ENCODE measurements around the gene GGTLC1. TPM values are rescaled to one million over a fixed set of nuclear protein-coding genes. Genes with fewer than 3 reads are reported as not detected.
A peak's percentile ranks its signal among the peaks of the same experiment; 100 is the strongest.

Gene GGTLC1
- total and polyA plus RNA-seq, 2 donors from 2014 or later = not detected

DNA sequence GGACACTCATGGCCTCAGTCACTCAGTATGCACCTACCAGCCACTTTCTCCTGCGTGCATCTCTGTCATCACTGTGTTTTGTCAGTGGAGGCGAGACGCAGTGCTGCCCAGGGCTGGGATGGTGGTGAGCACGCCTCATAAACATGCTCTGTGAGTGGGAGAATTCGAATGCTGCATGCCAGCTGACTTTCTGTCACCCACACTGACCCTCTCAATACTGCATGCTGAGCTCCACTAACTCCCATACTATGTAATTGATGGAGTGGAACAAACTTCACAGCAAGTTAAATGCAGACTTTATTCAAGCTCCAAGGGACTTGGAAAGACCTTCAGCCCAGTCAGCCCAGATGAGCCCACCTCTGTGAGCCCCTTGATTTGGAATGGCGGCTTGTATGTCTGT lies 22.7 kb upstream of the GGTLC1 start:
- H3K36me3 ChIP-seq (ENCODE audit: control insufficient read depth in 2 of 3, insufficient read depth in 3 of 3, low read length in 3 of 3) = no peaks in the 10 kb centered on the region
- no peaks in the 10 kb centered on the region for H3K9me3 ChIP-seq (ENCODE audit: control insufficient read depth in 2 of 3, insufficient read depth in 1 of 3, low read length in 3 of 3)
- no peak overlapping the region for H3K4me3 ChIP-seq (ENCODE audit: low read length in 3 of 3)
- H3K9ac ChIP-seq (ENCODE audit: low read length in 3 of 3) = no peak overlapping the region
- no peak overlapping the region for H3K27ac ChIP-seq (ENCODE audit: low read depth in 2 of 2, low read length in 2 of 2)
- intact Hi-C loops (cut with DNase I) = no loop called here
- FAIRE-seq (no peak), DNase-seq (peak in 4 of 5 donors; percentile 60 to 91 (median 79))
- TF ChIP-seq, protein P1, sequence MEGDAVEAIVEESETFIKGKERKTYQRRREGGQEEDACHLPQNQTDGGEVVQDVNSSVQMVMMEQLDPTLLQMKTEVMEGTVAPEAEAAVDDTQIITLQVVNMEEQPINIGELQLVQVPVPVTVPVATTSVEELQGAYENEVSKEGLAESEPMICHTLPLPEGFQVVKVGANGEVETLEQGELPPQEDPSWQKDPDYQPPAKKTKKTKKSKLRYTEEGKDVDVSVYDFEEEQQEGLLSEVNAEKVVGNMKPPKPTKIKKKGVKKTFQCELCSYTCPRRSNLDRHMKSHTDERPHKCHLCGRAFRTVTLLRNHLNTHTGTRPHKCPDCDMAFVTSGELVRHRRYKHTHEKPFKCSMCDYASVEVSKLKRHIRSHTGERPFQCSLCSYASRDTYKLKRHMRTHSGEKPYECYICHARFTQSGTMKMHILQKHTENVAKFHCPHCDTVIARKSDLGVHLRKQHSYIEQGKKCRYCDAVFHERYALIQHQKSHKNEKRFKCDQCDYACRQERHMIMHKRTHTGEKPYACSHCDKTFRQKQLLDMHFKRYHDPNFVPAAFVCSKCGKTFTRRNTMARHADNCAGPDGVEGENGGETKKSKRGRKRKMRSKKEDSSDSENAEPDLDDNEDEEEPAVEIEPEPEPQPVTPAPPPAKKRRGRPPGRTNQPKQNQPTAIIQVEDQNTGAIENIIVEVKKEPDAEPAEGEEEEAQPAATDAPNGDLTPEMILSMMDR (IDR thresholded peaks at IDR 0.05; ENCODE audit: borderline replicate concordance, extremely low read depth, insufficient read depth) = no peak
- H3K27me3 ChIP-seq (ENCODE audit: control insufficient read depth, insufficient read depth, low read length) = no peaks in the 10 kb centered on the region
- no peaks in the 10 kb centered on the region for H3K4me1 ChIP-seq (ENCODE audit: control insufficient read depth in 2 of 3, insufficient read depth in 2 of 3, low read depth in 1 of 3, low read length in 3 of 3)

DNA sequence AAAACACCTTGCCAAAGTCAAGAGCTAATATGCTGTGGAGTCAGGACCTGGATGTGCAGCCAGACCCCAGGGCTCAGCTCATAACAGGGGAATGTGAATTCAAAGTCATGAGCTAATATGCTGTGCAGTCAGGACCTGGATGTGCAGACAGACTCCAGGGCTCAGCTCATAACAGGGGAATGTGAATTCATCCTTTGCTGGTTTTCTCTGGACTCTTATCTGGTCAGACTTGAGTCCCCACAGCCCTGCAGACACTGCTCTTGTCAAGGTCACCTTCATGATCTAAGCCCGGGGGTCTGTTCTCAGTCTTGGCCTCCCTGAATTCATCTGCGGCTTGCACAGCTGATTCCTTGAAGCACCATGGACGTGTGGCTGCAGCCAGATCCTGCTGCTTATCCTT lies 19.2 kb upstream of the GGTLC1 start:
- Histone ChIP-seq H3K27ac (ENCODE audit: low read depth in 2 of 2, low read length in 2 of 2) (no peak overlapping the region), H3K9me3 (ENCODE audit: control insufficient read depth in 2 of 3, insufficient read depth in 1 of 3, low read length in 3 of 3) (peaks cover 0 to 2% (median 0%) of the 10 kb centered on the region in 3 donors), H3K4me3 (ENCODE audit: low read length in 3 of 3) (no peak overlapping the region), H3K9ac (ENCODE audit: low read length in 3 of 3) (no peak overlapping the region), H3K36me3 (ENCODE audit: control insufficient read depth in 2 of 3, insufficient read depth in 3 of 3, low read length in 3 of 3) (no peaks in the 10 kb centered on the region), H3K27me3 (ENCODE audit: control insufficient read depth, insufficient read depth, low read length) (peaks cover 2% of the 10 kb centered on the region), H3K4me1 (ENCODE audit: control insufficient read depth in 2 of 3, insufficient read depth in 2 of 3, low read depth in 1 of 3, low read length in 3 of 3) (no peaks in the 10 kb centered on the region)
- no peak for DNase-seq
- TF ChIP-seq, protein P1 (IDR thresholded peaks at IDR 0.05; ENCODE audit: borderline replicate concordance, extremely low read depth, insufficient read depth) = no peak
- no peak for FAIRE-seq
- intact Hi-C loops (cut with DNase I) = no loop called here

DNA sequence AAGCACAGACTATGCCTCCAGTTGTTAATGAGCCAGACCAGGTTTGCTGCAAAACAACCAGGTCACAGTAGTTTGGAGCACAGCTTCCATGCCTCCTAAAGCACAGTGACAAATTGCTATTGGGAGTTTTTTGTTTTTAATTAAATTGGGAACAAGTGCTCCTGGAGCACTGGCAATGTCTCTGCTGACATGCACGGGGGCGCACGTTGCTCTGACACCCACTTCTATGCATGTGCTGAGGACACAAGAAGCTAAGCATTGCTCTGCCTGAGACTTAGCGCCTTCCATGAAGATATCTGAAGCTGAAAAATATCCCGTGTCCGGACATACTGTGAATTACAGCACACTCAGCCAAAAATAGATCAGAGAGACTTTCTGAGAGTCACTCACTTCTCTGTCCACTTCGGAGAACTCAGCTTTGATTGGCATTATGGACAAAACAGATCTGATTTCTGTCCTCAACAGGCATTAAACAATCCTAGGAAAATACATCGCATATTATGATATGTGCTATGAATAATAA lies 18.6 kb upstream of the GGTLC1 start:
- Histone ChIP-seq H3K27ac (ENCODE audit: low read depth in 2 of 2, low read length in 2 of 2) (no peak overlapping the region), H3K9me3 (ENCODE audit: control insufficient read depth in 2 of 3, insufficient read depth in 1 of 3, low read length in 3 of 3) (peaks cover 0 to 2% (median 0%) of the 10 kb centered on the region in 3 donors), H3K27me3 (ENCODE audit: control insufficient read depth, insufficient read depth, low read length) (peaks cover 2% of the 10 kb centered on the region), H3K4me3 (ENCODE audit: low read length in 3 of 3) (no peak overlapping the region), H3K4me1 (ENCODE audit: control insufficient read depth in 2 of 3, insufficient read depth in 2 of 3, low read depth in 1 of 3, low read length in 3 of 3) (no peaks in the 10 kb centered on the region), H3K9ac (ENCODE audit: low read length in 3 of 3) (no peak overlapping the region), H3K36me3 (ENCODE audit: control insufficient read depth in 2 of 3, insufficient read depth in 3 of 3, low read length in 3 of 3) (no peaks in the 10 kb centered on the region)
- TF ChIP-seq, protein P1 (IDR thresholded peaks at IDR 0.05; ENCODE audit: borderline replicate concordance, extremely low read depth, insufficient read depth) = no peak
- peak in 1 of 5 donors; percentile 25 for DNase-seq
- no peak for FAIRE-seq
- intact Hi-C loops (cut with DNase I) = no loop called here

DNA sequence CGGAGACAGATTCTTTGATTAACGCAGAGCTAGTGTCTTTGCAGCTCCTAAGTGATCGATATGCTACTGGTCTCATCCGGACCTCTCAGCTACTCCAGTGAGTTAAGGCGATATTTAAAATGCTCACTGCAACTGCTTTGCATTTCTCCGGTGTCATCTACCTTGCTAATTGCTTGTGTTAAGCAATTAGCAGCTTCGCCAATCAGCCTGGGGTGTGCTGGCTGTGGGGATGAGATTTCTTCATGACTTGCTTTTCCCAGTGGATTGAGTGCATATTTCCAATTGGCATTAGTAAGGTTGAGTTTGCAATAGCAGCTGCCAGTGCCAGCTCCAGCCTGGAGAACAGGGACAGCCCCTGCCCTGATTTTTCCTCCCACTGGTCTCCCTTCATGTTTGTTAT lies 18.0 kb upstream of the GGTLC1 start:
- intact Hi-C loops (cut with DNase I) = no loop called here
- Histone ChIP-seq H3K27me3 (ENCODE audit: control insufficient read depth, insufficient read depth, low read length) (peaks cover 2% of the 10 kb centered on the region), H3K4me1 (ENCODE audit: control insufficient read depth in 2 of 3, insufficient read depth in 2 of 3, low read depth in 1 of 3, low read length in 3 of 3) (no peaks in the 10 kb centered on the region), H3K4me3 (ENCODE audit: low read length in 3 of 3) (no peak overlapping the region), H3K9me3 (ENCODE audit: control insufficient read depth in 2 of 3, insufficient read depth in 1 of 3, low read length in 3 of 3) (peaks cover 0 to 2% (median 0%) of the 10 kb centered on the region in 3 donors), H3K36me3 (ENCODE audit: control insufficient read depth in 2 of 3, insufficient read depth in 3 of 3, low read length in 3 of 3) (no peaks in the 10 kb centered on the region), H3K27ac (ENCODE audit: low read depth in 2 of 2, low read length in 2 of 2) (no peak overlapping the region), H3K9ac (ENCODE audit: low read length in 3 of 3) (no peak overlapping the region)
- DNase-seq = no peak
- TF ChIP-seq, protein P1 (IDR thresholded peaks at IDR 0.05; ENCODE audit: borderline replicate concordance, extremely low read depth, insufficient read depth) = no peak
- no peak for FAIRE-seq
